HS-5 (cell line): ENCODE measurements around the gene PI3.

ENCODE experiments used
- DNase-seq: peaks from one replicate; pipeline ENCODE4 v3.0.0-alpha.2; 2012; ENCODE audit warnings: low read depth

PI3 gene

GRCh38 chr20:45187693-45188092, 13.0 kb downstream of the PI3 start:
- DNase-seq = no peak

- DNase-seq = no peak
These were observed 14.4 kb downstream of the PI3 start for GRCh38 chr20:45189067-45189609.

- DNase-seq = no peak
These were observed 15.2 kb downstream of the PI3 start for GRCh38 chr20:45189861-45190260.

- no peak for DNase-seq
These were observed 17.2 kb downstream of the PI3 start for GRCh38 chr20:45191926-45192325.

- no peak for DNase-seq
These were observed 18.6 kb downstream of the PI3 start for GRCh38 chr20:45193331-45193730.

- DNase-seq = no peak
These were observed 32.0 kb downstream of the PI3 start, which contains the start of gene SEMG1 for GRCh38 chr20:45206725-45207124. Gene SEMG1, plus strand, starts transcription at chr20:45207033. Its CDS starts 21 bp downstream, at chr20:45207054.

- DNase-seq = no peak
These were observed 35.2 kb downstream of the PI3 start for GRCh38 chr20:45209924-45210323.

- DNase-seq = no peak
These were observed 37.1 kb downstream of the PI3 start for GRCh38 chr20:45211569-45212474.

- no peak for DNase-seq
These were observed 38.1 kb downstream of the PI3 start for GRCh38 chr20:45212836-45213235.

GRCh38 chr20:45218124-45218523, 43.4 kb downstream of the PI3 start:
- DNase-seq = no peak

- no peak for DNase-seq
These were observed 43.9 kb downstream of the PI3 start for GRCh38 chr20:45218636-45219035.

- no peak for DNase-seq
These were observed 46.4 kb downstream of the PI3 start, which contains the start of gene SEMG2 for GRCh38 chr20:45221076-45221475. Gene SEMG2, plus strand, starts transcription at chr20:45221373. Its CDS starts 17 bp downstream, at chr20:45221390.

GRCh38 chr20:45223136-45223535, 48.4 kb downstream of the PI3 start:
- no peak for DNase-seq
